Measurements from ENCODE around the gene PDE3A.
"Not testable (repeated sequence)": the region's sequence is repeated elsewhere in the genome, so short reads cannot be mapped to it uniquely, and the experiment has no call there.

The PDE3A gene

DNA sequence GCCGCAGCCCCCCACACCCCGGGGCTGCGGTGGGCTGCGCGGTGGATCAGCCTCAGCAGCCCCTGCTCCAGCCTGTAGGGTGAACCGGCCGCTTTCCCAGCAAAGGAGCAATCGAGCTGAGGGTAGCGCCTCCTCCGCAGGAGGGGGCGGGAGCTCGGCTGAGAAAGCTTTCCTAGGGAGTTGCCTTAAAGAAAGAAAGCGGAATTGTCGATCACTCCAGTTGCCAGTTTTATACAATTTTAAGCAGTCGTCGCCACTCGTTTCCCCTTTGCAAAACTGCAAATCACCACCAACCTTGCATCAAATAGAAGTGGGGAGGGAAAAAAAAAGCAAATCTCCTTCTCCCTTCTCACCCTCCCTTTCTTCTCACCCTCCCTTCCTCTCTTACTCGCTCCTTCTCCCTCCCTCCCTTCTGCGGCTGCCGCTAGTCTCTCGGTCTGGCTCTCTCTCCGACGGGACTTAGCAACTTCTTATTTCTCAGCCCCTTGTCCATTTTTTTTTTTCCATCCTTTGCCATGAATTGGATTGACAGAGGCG is at the start of gene PDE3A:
PDE3A (plus strand) TSS at position 424 of the 537 bp plus-strand sequence. CDS start 748 bp downstream, outside the sequence.
- no peak for DNase-seq

DNA sequence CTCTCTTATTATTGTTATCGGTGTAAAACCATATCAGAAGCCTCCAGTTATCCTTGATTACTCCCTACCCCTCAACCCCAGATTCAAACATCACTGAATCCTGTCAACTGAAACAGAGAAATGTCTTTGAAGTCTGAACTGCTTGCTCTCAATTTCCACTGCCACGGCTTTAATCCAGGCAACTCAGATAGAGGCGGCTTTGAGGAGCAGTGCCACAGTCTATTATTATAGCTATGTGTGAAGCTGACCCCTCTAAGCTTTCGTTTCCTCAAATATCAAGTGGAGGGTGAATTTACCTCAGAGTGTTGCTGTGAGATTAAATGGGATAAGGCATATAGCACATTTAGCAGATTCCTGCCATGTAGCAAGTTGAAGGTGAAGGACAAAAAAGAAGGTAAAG is 49.0 kb upstream of the PDE3A start:
- no peak for DNase-seq

DNA sequence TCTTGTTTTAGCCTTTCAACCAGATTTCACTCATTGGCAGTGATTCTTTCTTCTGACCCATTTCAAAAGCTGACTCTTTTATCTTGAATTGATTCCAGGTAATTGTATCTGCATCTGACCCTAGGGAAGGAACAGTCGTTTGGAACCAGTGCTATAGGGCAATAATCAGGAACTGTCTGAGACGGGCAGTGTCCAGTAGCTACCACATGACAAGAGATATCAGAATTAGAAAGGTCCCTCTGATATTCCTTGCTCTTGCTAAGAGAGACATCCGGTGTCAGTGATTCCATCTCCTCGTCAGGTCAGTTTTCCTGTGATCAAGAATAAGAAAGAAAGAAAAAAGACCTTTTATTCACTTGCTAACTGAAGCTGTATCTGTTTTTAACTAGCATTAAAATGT is 47.8 kb upstream of the PDE3A start:
- DNase-seq = no peak

- DNase-seq = not testable (repeated sequence)
Measured at GRCh38 chr12:20330826-20331505, 37.4 kb upstream of the PDE3A start.

DNA sequence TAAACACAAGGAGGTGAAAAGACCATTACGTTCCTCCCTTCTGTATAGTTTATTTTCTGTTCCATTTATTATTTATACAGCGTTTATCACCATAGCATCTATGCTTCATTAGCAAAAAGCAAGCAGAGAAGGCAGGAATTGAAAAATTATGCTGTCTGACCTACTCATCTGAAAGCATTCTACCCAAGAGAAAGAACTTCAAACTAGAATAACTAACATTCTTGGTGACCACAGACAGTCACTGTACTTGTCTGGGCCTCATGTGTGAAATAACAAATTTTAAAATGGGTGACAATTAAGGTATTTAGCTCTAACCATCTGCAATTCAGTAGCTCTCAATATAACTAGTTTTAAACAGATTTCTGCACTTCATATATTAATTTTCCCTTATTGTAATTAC is 29.3 kb upstream of the PDE3A start:
- DNase-seq = no peak

DNA sequence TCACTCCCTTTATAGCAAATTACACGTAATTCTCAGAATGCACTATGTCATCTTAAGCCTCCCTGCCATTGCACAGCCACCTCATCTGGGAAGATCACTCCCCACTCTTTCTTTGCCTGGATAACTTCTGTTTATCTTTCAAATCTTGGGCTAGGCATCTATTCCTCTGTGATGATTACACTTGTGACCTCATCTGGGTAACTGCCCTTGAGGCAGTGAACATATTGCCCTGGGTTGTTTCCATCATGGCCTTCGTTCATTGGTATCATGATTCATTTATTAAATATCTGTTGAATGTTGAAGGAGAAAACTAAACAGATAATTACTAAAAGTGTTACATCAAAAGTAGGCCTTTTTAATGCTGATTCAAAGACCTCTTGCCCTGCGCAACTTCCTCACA is 26.2 kb upstream of the PDE3A start:
- no peak for DNase-seq

DNA sequence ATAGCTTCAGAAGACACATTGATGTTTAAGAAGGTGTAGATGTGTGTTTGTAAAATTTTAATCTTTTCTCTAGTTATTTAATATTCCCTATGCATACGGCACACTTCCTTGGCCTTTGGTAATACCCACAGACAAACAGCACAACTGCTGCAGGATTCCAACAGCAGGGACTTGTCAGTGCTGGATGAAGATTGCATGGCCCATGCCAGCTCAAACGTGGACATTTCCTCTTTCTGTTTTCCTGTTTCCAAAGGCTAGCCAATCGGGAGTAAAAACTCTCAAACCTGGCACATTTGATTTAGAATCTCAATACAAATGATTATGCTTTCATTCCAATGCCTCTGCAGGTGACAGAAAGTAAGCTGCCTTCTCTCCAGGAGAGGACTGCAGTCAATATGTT is 22.5 kb upstream of the PDE3A start:
- no peak for DNase-seq

GRCh38 chr12:20350026-20350425 is 18.3 kb upstream of the PDE3A start:
- no peak for DNase-seq

- no peak for DNase-seq
Measured at GRCh38 chr12:20350495-20350894, 17.8 kb upstream of the PDE3A start.

DNA sequence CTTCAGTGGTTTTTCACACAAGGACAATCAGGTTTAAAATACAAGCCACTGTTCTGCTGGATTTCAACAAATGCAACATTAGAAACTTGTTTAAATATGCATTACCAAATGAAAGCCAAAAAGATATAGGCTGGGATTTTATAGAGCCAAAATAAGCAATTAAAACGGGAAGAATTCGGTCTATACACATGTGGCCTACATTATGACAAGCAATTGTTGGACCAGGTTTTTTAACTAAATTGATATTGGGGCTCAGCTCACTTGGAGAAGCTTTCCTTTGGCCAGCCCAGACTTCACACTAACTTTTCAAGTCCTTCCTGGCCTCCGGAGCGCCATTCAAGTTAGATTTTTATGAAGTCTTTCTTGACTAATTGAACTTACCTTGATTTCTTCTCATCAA is 16.9 kb upstream of the PDE3A start:
- no peak for DNase-seq

DNA sequence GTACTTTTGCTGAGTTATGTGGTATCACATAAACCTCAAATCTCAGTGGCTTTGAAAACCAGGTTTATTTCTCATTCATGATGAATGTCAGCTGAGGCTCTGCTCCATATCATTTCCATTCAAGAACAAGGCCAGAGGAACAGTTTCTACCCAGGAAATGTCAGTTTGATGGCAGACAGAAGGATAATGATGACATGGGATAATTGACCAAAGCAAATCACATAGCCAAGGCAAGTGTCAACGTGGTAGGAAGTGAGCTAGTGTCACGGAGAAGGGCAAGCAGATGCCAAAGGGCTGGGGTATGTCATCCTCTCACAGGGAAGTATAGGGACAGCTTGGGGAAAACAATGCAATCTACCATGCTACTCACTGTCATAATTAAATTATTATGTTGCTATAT is 12.3 kb upstream of the PDE3A start:
- no peak for DNase-seq

DNA sequence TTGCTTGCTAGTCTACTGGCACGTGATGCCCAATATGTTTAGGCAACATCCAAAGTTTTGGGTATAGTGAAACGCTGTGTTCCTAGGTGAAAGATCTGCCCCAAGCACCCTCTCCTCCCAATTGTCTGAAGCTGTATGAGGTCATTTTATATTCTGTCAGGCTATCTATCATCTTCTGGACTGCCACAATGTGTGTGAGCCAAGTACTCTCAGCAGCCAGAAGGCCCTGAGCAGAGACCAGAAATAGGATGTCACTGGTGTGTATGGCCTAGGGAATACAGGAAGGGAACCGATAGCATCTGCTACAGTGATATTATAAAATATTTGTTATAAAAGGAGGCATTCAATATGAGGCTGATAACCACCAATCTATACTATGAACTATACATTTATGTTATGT is 7.9 kb upstream of the PDE3A start:
- DNase-seq = no peak

DNA sequence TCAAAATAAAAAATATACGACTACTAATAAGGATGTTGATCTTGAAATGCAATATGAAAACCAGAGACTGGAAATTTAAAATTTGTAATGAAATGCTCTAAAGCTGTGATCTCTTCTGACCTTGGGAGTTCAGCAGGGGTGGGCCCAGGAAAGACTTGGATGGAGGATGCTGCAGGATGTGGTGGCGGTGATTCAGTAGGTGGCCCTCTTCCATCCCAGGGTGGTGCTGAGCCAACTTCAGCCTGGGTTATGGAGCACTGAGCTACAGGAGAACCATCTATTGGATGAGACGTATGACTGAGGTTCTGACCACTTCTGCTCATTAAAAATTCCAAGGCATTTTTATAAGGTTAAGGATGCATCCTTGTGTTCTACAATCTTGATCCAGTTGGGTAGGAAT is 6.9 kb upstream of the PDE3A start:
- no peak for DNase-seq

- DNase-seq = peak; percentile 45
Measured at GRCh38 chr12:20364501-20364900, 3.8 kb upstream of the PDE3A start.

DNA sequence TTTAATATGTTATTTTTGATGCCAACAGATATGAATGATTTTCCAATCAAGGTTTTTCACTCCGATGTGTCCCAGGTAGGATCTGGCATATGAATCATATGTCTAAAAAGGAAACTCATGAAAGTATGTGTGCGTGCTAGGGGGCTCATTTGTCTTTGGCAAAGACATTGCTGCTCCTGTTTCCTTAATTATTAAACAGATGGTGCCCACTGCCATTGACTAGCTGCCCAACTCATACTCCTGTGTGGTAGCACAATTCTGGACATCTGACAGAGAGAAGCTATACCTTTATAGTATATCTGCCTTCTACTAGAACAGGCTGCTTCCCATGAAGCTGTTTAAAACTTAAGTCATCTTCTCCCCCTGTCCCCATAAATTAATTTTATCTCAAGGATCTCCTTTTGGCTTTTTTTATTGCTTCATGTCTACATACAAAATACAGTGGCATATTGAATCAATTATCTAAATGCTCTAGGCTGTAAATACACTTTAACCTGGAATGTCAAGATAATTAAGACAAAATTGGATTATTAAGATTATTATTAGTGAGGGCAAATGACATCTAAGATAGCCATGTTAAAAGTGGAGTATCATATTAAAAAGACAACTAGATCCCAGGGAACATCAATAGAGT is 1.4 kb upstream of the PDE3A start:
- DNase-seq = no peak

- DNase-seq = no peak
Measured at GRCh38 chr12:20367583-20368113, 689 bp upstream of the PDE3A start.

DNA sequence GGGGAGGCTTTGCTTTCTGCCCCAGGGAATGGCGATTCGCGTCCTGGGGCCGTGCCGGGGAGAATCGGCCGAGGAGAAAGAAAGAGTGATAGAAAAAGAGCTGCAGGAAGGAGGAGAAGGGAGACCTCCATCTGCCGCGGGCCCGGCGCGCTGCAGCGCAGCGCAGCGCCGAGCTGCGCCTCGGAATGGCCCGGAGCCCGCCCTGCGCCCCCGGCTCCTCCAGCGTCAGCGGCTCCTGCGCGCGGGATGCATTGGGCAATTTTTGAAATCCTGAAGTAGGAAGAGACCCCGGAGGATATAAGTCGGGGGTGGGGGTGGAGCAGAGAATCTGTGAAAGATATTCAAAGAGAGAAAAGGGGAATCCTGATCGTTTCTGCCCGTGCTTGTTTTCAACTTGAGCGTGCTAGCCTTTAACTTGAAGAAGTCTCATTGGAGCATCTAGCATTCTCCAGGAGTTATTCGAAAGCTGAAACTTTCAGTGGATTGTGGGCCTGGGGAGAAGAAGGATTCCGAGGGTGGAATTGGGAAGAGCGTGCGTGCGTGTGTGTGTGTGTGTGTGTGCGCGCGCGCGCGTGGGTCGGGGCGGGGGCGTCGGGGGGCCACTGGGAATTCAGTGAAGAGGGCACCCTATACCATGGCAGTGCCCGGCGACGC is 441 bp downstream of the PDE3A start:
- DNase-seq = no peak

DNA sequence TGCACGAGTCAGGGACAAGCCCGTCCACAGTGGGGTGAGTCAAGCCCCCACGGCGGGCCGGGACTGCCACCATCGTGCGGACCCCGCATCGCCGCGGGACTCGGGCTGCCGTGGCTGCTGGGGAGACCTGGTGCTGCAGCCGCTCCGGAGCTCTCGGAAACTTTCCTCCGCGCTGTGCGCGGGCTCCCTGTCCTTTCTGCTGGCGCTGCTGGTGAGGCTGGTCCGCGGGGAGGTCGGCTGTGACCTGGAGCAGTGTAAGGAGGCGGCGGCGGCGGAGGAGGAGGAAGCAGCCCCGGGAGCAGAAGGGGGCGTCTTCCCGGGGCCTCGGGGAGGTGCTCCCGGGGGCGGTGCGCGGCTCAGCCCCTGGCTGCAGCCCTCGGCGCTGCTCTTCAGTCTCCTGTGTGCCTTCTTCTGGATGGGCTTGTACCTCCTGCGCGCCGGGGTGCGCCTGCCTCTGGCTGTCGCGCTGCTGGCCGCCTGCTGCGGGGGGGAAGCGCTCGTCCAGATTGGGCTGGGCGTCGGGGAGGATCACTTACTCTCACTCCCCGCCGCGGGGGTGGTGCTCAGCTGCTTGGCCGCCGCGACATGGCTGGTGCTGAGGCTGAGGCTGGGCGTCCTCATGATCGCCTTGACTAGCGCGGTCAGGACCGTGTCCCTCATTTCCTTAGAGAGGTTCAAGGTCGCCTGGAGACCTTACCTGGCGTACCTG is 1.1 kb downstream of the PDE3A start:
- no peak for DNase-seq

DNA sequence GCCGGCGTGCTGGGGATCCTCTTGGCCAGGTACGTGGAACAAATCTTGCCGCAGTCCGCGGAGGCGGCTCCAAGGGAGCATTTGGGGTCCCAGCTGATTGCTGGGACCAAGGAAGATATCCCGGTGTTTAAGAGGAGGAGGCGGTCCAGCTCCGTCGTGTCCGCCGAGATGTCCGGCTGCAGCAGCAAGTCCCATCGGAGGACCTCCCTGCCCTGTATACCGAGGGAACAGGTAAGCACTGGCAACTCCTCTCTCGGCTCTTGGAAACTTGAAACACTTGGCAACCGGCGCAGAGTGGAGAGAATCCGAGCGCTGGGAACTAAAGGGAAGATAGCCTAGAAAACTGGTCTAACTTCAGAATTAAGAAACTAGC is 1.7 kb downstream of the PDE3A start:
- DNase-seq = no peak

DNA sequence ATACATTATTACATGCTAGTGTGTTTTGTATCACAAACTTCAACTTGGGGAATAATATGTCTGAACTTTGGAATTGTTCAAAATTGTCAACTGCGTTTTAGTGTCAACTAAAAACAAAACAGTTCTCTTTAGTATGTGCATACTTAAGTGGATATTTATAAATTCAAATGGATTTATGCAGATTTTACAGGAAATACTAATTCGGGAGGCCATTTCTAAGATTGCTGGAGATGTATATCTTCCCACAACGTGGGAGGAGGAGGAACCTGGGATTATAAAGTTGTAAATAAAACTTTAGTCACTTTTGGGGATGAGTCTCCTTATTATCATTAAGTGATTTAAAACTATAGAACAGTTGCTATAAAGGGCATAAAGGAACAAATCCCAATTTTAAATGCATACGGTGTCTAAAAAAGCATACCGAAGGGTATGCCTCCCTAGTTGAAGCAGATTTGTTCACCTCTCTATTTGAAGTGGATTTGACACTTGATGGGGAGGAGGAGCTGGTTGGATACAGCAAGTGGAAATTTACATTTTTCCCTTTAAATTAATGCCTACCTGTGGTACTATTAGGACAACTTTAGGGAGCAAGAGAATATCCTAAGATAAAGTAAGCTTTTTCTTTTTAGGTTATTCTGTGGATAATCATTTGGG is 2.7 kb downstream of the PDE3A start:
- DNase-seq = no peak

DNA sequence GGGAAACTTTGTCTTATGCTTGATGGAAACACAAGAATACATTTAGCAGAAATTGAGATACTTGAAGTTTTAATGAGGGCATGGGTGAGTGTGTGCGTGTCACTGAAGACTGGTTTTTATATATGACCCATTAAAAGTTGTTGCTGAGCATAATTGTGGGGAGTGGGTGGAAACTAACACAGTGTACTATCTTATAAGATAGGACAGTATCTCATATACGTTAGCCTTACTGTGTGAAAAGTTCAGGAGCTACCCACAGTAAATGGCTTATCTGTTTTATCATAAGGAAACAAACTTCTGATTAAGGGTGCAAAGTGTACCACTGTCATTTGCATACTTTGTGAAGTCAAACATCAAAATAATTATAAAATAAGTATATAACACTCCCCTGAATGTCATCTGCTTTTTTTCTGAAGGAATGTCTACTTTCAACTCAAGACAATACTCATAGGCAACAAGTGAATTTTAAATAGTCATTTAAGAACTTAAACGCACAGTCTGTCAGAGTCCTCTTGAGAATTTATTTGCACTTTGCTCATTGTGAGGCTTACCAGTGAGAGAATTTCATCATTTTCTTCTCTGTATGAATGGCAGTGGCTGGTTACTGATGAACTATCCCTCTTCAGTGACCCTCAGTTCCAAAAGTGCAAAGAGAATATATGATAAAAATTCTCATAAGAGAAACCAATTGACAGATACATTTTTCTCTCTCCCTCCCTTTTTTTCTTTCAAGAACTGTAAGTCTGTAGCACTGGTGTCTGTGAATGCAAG is 4.2 kb downstream of the PDE3A start:
- DNase-seq = no peak

GRCh38 chr12:20374795-20375194 is 6.5 kb downstream of the PDE3A start:
- DNase-seq = no peak

Measured in DMS153 (cell line).